ENCODE measurements around the gene MANSC1.

The MANSC1 gene

DNA sequence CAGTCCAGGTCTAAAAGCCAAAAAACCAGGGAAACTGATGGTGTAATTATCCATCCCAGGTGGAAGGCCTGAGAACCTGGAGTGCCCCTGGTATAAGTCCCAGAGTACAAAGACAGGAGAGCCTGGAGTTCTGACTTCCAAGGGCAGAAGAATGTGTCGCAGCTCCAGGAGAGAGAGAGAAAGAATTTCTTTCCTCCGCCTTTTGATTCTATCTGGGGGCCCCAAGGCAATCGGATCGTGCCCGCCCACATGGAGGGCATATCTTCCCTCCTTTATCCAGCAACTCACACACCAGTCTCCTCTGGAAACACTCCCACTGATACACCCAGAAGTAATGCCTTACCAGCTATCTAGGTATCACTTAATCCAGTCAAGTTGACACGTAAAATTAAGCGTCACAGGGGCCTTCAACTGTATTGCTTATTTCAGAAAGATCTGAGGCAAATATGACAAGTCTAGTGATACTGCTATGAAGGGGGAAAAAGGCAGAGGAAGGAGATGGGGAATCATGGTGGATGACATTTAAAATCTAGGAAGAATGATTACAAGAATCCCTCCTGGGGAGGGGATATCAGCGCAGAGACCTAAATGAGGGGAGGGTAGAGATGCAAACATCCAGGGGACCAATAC lies 52.7 kb downstream of the MANSC1 start:
- H3K9ac ChIP-seq (ENCODE audit: low read length in 5 of 5): no peak overlapping the region
- H3K27ac ChIP-seq (ENCODE audit: low read depth, low read length): no peak overlapping the region
- H3K9me3 ChIP-seq (ENCODE audit: control insufficient read depth in 5 of 5, low read length in 5 of 5): no peaks in the 10 kb centered on the region
- H3K36me3 ChIP-seq (ENCODE audit: control insufficient read depth in 5 of 5, insufficient read depth in 5 of 5, low read length in 5 of 5): no peaks in the 10 kb centered on the region
- H3K27me3 ChIP-seq (ENCODE audit: control insufficient read depth in 5 of 5, insufficient read depth in 4 of 5, low read length in 5 of 5): no peaks in the 10 kb centered on the region
- H3K4me1 ChIP-seq (ENCODE audit: control insufficient read depth in 5 of 5, insufficient read depth in 5 of 5, low read length in 5 of 5): peaks cover 0 to 8% (median 5%) of the 10 kb centered on the region in 5 donors
- no peak overlapping the region for H3K4me3 ChIP-seq (ENCODE audit: low read depth in 1 of 5, low read length in 5 of 5)

GRCh38 chr12:12294215-12295005 lies 55.6 kb downstream of the MANSC1 start:
- Histone ChIP-seq H3K4me3 (ENCODE audit: low read depth in 1 of 5, low read length in 5 of 5) (no peak overlapping the region), H3K27me3 (ENCODE audit: control insufficient read depth in 5 of 5, insufficient read depth in 4 of 5, low read length in 5 of 5) (no peaks in the 10 kb centered on the region), H3K9ac (ENCODE audit: low read length in 5 of 5) (no peak overlapping the region), H3K9me3 (ENCODE audit: control insufficient read depth in 5 of 5, low read length in 5 of 5) (no peaks in the 10 kb centered on the region), H3K4me1 (ENCODE audit: control insufficient read depth in 5 of 5, insufficient read depth in 5 of 5, low read length in 5 of 5) (peaks cover 0 to 8% (median 5%) of the 10 kb centered on the region in 5 donors), H3K27ac (ENCODE audit: low read depth, low read length) (no peak overlapping the region), H3K36me3 (ENCODE audit: control insufficient read depth in 5 of 5, insufficient read depth in 5 of 5, low read length in 5 of 5) (no peaks in the 10 kb centered on the region)

DNA sequence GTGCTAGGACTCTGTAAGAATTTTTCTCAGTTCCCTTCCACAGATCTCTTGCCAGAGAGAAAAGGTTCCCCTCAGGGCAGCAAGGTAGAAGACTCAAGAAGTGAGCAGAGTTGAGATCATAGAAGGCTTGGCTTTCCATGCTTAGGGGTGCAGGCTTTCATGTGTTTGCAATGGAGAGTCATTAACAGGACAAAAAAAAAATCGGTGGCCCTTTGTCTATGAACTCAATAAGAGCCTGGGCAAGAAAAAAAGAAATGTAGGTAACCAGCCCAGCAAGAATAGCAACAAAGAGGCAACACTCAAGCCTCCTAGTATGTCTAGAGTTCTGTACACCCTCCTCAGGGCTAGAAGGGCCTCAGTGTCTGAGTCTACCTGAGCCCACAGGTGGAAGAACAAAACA lies 59.8 kb downstream of the MANSC1 start:
- H3K9me3 ChIP-seq (ENCODE audit: control insufficient read depth in 5 of 5, low read length in 5 of 5): no peaks in the 10 kb centered on the region
- H3K4me1 ChIP-seq (ENCODE audit: control insufficient read depth in 5 of 5, insufficient read depth in 5 of 5, low read length in 5 of 5): peaks cover 0 to 8% (median 5%) of the 10 kb centered on the region in 5 donors
- H3K27me3 ChIP-seq (ENCODE audit: control insufficient read depth in 5 of 5, insufficient read depth in 4 of 5, low read length in 5 of 5): no peaks in the 10 kb centered on the region
- H3K27ac ChIP-seq (ENCODE audit: low read depth, low read length): no peak overlapping the region
- H3K4me3 ChIP-seq (ENCODE audit: low read depth in 1 of 5, low read length in 5 of 5): no peak overlapping the region
- no peak overlapping the region for H3K9ac ChIP-seq (ENCODE audit: low read length in 5 of 5)
- H3K36me3 ChIP-seq (ENCODE audit: control insufficient read depth in 5 of 5, insufficient read depth in 5 of 5, low read length in 5 of 5): no peaks in the 10 kb centered on the region

- H3K9me3 ChIP-seq (ENCODE audit: control insufficient read depth in 5 of 5, low read length in 5 of 5): no peaks in the 10 kb centered on the region
Measured at GRCh38 chr12:12286441-12286840, 63.6 kb downstream of the MANSC1 start.

DNA sequence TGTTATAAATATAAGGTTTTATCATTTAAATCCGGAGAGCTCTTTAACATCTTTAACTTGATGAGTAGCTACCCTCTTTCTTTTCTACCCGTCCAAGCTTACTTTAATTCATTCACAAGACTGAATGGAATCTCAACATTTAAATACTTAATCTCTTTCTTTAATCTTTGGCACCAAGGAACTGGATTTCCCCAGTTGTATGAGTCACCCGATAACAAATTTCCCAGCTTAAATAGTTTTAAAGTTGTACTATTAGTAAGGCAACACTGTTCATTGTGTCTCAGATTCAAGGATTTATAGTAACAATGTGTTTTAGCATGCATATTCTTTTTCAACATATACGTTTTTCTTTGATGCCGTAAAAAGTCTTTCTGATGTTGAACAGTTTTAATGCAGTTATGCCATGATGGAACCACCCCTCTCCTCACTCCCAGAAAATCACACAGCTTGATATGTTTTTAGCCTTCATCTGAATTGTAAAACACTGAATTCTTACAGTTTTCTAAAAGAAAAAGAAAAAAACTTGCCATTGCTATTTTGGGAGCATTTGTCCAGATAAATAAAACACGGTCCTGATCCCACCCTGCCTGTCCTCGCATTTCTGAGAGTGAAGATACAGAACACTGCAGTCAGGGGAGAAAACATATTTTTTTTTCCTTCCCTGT lies 67.1 kb downstream of the MANSC1 start:
- Histone ChIP-seq H3K9me3 (ENCODE audit: control insufficient read depth in 5 of 5, low read length in 5 of 5) (no peaks in the 10 kb centered on the region), H3K27me3 (ENCODE audit: control insufficient read depth in 5 of 5, insufficient read depth in 4 of 5, low read length in 5 of 5) (peaks cover 0 to 6% (median 2%) of the 10 kb centered on the region in 5 donors), H3K4me1 (ENCODE audit: control insufficient read depth in 5 of 5, insufficient read depth in 5 of 5, low read length in 5 of 5) (peaks cover 0 to 3% (median 0%) of the 10 kb centered on the region in 5 donors), H3K4me3 (ENCODE audit: low read depth in 1 of 5, low read length in 5 of 5) (no peak overlapping the region), H3K36me3 (ENCODE audit: control insufficient read depth in 5 of 5, insufficient read depth in 5 of 5, low read length in 5 of 5) (no peaks in the 10 kb centered on the region), H3K9ac (ENCODE audit: low read length in 5 of 5) (no peak overlapping the region), H3K27ac (ENCODE audit: low read depth, low read length) (no peak overlapping the region)

More at GRCh38 chr12:12286441-12286840, 63.6 kb downstream of the MANSC1 start:
- H3K4me3 ChIP-seq (ENCODE audit: low read depth in 1 of 5, low read length in 5 of 5): no peak overlapping the region
- H3K36me3 ChIP-seq (ENCODE audit: control insufficient read depth in 5 of 5, insufficient read depth in 5 of 5, low read length in 5 of 5): no peaks in the 10 kb centered on the region
- no peak overlapping the region for H3K27ac ChIP-seq (ENCODE audit: low read depth, low read length)
- no peak overlapping the region for H3K9ac ChIP-seq (ENCODE audit: low read length in 5 of 5)
- H3K27me3 ChIP-seq (ENCODE audit: control insufficient read depth in 5 of 5, insufficient read depth in 4 of 5, low read length in 5 of 5): peaks cover 0 to 6% (median 2%) of the 10 kb centered on the region in 5 donors
- peaks cover 0 to 3% (median 0%) of the 10 kb centered on the region in 5 donors for H3K4me1 ChIP-seq (ENCODE audit: control insufficient read depth in 5 of 5, insufficient read depth in 5 of 5, low read length in 5 of 5)

- Histone ChIP-seq H3K27ac (ENCODE audit: low read depth, low read length) (no peak overlapping the region), H3K4me3 (ENCODE audit: low read depth in 1 of 5, low read length in 5 of 5) (no peak overlapping the region), H3K36me3 (ENCODE audit: control insufficient read depth in 5 of 5, insufficient read depth in 5 of 5, low read length in 5 of 5) (no peaks in the 10 kb centered on the region), H3K4me1 (ENCODE audit: control insufficient read depth in 5 of 5, insufficient read depth in 5 of 5, low read length in 5 of 5) (peaks cover 0 to 3% (median 0%) of the 10 kb centered on the region in 5 donors), H3K9ac (ENCODE audit: low read length in 5 of 5) (no peak overlapping the region), H3K9me3 (ENCODE audit: control insufficient read depth in 5 of 5, low read length in 5 of 5) (no peaks in the 10 kb centered on the region), H3K27me3 (ENCODE audit: control insufficient read depth in 5 of 5, insufficient read depth in 4 of 5, low read length in 5 of 5) (peaks cover 0 to 6% (median 2%) of the 10 kb centered on the region in 5 donors)
Measured at GRCh38 chr12:12282202-12282601, 67.8 kb downstream of the MANSC1 start.

GRCh38 chr12:12281134-12281533 lies 68.9 kb downstream of the MANSC1 start:
- Histone ChIP-seq H3K9me3 (ENCODE audit: control insufficient read depth in 5 of 5, low read length in 5 of 5) (peaks cover 0 to 2% (median 0%) of the 10 kb centered on the region in 5 donors), H3K27ac (ENCODE audit: low read depth, low read length) (no peak overlapping the region), H3K9ac (ENCODE audit: low read length in 5 of 5) (no peak overlapping the region), H3K4me3 (ENCODE audit: low read depth in 1 of 5, low read length in 5 of 5) (no peak overlapping the region), H3K4me1 (ENCODE audit: control insufficient read depth in 5 of 5, insufficient read depth in 5 of 5, low read length in 5 of 5) (peaks cover 0 to 3% (median 0%) of the 10 kb centered on the region in 5 donors), H3K27me3 (ENCODE audit: control insufficient read depth in 5 of 5, insufficient read depth in 4 of 5, low read length in 5 of 5) (peaks cover 0 to 6% (median 2%) of the 10 kb centered on the region in 5 donors), H3K36me3 (ENCODE audit: control insufficient read depth in 5 of 5, insufficient read depth in 5 of 5, low read length in 5 of 5) (no peaks in the 10 kb centered on the region)

GRCh38 chr12:12278899-12279298 lies 71.1 kb downstream of the MANSC1 start:
- Histone ChIP-seq H3K4me3 (ENCODE audit: low read depth in 1 of 5, low read length in 5 of 5) (no peak overlapping the region), H3K9me3 (ENCODE audit: control insufficient read depth in 5 of 5, low read length in 5 of 5) (peaks cover 0 to 2% (median 0%) of the 10 kb centered on the region in 5 donors), H3K27me3 (ENCODE audit: control insufficient read depth in 5 of 5, insufficient read depth in 4 of 5, low read length in 5 of 5) (peaks cover 0 to 6% (median 2%) of the 10 kb centered on the region in 5 donors), H3K9ac (ENCODE audit: low read length in 5 of 5) (no peak overlapping the region), H3K4me1 (ENCODE audit: control insufficient read depth in 5 of 5, insufficient read depth in 5 of 5, low read length in 5 of 5) (peaks cover 0 to 3% (median 0%) of the 10 kb centered on the region in 5 donors), H3K36me3 (ENCODE audit: control insufficient read depth in 5 of 5, insufficient read depth in 5 of 5, low read length in 5 of 5) (no peaks in the 10 kb centered on the region), H3K27ac (ENCODE audit: low read depth, low read length) (no peak overlapping the region)

Data from subcutaneous abdominal adipose tissue (tissue), 5 donors.